ENCODE measurements around the gene MCOLN3.

The MCOLN3 gene, protein sequence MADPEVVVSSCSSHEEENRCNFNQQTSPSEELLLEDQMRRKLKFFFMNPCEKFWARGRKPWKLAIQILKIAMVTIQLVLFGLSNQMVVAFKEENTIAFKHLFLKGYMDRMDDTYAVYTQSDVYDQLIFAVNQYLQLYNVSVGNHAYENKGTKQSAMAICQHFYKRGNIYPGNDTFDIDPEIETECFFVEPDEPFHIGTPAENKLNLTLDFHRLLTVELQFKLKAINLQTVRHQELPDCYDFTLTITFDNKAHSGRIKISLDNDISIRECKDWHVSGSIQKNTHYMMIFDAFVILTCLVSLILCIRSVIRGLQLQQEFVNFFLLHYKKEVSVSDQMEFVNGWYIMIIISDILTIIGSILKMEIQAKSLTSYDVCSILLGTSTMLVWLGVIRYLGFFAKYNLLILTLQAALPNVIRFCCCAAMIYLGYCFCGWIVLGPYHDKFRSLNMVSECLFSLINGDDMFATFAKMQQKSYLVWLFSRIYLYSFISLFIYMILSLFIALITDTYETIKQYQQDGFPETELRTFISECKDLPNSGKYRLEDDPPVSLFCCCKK

DNA sequence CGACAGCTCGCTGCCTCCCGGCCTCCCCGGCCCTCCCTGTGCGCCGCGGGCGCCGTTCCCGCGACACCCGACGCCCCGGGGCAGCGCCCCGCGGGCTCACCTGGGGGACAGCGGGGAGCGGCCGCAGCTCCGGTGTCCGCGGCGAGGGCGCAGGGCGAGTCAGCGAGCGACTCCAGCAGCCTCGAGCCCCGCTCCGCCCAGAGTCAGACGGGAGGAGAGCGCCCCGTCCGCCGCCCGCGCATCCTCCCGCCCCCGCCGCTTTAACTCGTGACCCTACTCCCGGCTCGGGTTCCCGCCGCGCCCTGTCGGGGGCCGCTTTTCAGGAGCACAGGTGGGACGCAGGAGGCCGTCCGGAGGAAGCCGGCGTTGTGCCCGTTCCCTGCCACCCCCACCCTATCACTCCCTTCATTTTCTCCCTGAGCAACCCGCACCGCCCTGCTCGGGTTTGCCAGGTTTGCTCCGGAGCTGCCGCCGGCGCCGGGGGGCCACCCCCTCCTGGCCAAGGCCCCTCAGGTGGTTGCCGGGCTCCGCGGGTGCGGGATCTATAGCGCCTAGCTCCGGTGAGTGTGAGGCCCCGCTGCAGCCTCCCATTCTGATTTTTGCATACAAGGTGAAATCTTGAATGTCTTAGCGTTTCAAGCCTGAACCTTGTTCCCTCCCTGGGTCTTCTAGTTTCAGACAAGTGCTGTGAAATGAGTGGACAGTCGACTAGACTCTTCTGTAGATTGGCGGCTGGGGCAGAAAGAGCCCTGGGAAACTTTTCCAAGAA is at the start of gene MCOLN3:
MCOLN3 (minus strand) TSS at position 205 of the 769 bp plus-strand sequence. CDS start 3,140 bp downstream, outside the sequence.
- DNase-seq = peak; percentile 38

DNA sequence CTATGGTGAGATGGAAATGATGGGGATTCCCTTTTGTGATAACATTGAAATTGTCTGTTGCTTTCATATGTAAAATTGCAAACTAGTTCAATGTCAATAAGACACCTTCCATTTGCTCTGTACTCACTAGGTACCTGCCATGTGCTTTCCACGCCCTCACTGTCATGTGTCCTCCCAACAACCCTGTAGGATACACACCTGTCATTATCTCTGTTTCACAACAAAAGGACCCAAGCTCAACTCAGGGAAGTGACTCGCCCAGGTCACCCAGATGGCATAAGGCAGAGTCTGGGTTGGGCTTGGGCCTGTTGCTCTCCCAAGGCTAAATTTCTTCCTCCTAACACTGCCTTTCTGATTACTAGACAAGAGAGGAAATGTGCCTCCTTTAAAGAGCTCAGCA is 45.3 kb upstream of the MCOLN3 start:
- DNase-seq = no peak

DNA sequence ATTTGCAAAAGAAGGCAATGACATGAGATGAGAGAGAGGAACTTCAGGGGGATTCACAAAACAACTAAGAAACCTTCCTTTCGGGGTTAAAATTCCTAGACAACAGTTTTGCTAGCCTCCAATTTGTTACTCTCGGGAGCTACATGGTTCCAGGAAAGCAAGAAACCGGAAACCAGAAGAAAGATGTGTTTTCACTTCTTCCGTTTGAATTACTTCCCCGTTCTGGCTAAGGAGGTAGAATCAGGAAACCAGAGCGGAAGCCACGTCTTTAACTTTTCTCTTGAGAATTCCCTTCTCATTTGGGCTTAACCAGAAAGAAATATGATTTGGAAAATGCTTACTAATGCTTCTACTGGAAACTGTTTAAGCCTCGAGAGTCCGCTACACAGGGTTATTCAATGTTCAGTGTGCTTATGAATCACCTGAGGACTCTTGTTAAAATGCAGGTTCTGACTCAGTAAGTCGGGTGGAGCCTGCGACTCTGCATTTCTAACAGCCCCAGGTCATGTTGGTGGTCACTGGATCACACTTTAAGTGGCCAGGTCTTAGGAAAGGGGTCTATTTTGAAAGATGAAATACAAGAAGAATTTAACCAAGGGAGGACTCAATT is 43.5 kb upstream of the MCOLN3 start:
- no peak for DNase-seq

DNA sequence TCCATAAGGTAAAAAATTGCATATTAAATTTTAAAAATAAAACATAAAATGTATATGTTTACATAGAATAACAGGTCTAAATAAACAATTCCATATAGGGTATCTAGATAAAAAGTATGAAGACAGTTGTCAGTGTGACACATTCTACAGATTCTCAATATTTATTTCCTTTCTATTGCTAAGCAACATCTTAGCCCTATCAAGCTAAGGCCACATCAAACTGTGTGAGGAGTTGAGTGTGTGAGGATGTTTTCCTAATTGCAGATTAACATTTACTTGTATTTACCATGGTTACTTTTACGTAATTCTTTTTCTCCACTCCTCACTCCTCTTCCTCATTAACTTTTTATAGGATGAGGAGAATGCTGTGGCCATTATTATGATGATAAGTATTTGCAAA is 41.9 kb upstream of the MCOLN3 start:
- no peak for DNase-seq

DNA sequence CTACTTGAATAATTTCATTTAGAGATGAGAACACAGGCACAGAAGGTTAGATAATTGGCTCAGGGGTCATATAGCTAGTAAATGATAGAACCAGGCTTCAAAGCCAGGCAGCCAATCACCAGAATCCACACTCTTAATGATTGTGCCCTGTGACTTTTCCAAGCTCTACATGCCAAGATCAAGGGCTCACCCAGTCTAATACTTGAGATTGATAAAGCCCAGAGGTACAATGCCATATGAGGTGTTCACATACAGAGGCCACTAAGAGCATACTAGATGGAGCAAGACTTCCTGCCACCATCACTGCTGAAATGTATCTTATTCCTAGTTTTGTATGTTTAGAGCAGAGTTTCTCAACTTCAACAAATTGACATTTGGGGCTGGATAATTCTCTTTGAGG is 40.9 kb upstream of the MCOLN3 start:
- DNase-seq = no peak

DNA sequence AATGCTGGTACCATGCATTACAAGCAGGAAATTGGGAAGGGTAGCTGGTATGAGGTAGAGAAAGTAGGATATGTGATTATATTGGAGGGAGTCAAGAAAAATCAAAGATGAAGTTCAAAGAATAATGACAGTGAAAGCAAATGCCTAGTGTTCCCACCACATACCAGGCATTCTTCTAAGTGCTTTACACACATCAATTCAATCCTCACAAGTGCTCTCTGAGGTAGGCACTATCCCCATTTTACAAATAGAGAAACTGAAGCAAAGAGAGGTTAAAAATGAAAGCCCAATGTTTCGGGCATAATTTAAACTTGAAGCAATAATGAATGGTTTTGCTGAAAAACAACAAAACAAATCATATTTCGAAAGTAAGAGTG is 40.1 kb upstream of the MCOLN3 start:
- no peak for DNase-seq

DNA sequence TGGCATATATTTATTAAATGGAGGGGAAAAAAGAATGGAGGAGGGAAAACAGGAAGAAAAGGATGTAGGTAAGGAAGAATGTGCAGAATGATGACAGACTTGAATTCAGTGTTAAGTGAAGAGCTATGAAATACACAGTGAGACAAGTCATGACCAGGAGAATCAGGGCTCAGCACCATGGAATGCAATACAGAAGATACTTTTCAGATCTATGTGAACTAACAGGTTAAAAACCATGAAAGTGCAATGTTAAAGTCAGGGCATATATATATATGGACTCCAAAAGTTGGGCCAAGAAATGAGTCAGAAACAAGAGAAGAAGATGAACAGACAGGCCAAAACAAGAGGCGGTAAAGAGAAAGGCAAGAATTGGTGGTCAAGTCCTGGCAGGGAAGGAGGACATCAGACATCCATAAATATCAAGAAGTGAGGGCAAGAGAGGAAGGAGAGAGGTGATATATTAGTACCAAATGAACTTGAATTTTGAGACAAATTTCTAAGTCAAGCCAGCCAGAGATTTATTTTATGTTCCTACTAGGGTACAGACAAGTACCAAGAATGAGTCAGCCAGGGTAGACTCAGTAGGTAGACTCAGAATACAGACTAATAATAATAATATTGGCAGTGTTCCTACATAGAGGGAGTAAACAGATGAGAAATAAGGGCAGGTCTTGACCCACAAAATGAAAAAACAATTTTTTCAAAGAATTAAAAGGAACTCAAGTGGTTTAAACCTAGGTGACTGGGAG is 39.5 kb upstream of the MCOLN3 start:
- no peak for DNase-seq

DNA sequence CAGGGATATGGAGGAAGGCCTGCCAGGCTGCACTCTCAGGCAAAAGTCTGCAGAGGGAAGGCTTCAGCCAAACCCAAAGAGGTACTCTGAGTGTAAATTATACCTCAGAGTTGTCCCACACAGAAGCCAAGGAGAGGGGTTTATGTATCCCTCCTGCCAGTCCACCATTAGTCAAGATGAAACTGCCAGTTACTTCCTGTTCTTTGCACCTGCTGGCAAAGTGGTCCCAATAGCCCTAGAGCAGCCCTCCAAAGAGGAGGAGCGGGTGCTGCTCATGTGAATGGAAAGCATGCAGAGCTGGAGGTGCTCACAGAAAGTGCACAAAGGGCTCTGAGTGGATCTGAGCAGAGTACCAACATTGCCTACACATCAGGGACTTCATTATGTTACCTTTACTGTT is 37.1 kb upstream of the MCOLN3 start:
- DNase-seq = no peak

DNA sequence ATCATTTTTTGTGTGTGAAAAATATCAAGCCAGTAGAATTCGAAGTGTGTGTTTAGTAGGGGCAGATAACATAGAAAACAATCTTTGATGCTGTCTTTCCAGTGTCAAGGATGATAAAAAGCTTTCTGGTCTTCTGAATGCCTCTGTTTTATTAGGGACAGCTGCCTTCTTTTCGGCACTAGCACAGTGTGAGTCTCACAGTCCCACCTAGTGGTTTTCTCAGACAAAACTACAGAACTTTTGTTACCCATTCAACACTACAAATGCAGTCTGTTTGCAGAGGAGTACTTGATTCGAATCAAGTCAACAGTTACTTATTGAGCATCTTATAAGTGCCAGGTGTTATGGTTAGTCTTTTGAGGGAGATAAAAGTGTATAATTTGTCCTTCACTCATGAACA is 30.6 kb upstream of the MCOLN3 start:
- DNase-seq = no peak

DNA sequence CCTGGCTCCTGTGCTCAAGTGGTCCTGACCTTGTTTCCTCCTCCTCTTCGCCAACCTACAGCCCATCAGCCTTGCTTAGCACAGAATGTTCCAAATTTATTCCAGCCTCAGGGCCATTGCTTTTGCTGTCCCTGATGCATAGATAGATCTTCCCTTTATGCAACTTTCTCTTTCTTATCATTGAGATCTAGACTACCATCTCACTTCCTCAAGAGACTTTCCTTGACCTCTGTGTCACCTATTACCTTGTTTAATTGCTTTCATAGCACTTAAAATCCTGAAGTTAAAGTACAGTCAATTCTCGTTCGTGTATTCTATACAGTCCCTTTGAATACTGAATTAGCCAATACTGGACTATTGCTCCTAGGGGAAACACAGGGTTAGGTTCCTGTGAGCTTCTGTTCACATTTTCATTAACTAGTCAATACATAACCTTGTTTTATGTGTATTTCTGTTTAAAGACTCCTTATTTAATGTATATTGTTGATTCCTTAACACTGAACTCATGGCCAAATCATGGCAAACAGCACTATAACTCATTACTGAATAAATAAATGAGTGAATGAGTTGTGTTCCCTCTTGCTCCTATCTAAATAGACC is 26.2 kb upstream of the MCOLN3 start:
- DNase-seq = no peak

DNA sequence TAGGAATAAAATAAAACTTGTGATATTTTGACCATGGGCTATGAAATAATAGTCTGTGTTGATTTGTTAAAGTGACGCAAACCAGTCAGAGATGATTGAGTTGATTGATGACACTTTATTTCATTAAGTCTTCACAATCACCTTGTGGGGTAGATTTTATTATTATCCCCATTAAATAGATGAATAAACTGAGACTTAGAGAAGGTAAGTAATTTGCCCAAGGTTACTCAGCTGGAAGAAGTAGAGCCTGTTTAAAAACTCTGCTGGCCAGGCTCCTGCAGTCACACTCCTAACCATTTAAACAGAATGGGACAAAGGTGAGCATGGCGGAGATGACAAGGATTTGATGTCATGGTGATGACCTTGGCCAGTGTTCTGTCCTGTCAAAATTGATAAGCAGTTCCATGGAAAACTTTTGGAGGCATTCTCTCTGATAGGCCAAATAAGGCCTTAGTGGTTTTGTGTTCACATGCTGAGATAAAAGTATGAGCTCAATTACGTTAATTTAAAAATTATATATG is 22.7 kb upstream of the MCOLN3 start:
- no peak for DNase-seq

DNA sequence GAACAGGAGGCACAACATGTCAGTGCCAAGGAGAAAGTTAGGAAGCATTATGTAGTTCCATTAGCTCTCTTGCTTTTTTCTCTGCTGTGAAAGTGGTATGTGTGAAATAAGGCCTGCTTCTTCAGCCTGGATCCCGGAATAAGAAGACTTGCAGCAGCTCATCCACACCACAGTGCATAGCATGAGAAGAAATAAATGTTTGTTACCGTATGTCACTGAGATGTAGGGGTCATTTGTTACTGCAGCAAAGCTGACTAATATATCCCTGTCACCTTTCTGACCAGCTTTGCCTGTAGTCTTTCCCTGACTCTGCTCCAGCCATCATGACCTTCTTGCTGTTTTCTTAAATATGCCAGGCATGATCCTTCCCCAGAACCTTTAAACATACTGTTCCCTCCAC is 20.5 kb upstream of the MCOLN3 start:
- no peak for DNase-seq

DNA sequence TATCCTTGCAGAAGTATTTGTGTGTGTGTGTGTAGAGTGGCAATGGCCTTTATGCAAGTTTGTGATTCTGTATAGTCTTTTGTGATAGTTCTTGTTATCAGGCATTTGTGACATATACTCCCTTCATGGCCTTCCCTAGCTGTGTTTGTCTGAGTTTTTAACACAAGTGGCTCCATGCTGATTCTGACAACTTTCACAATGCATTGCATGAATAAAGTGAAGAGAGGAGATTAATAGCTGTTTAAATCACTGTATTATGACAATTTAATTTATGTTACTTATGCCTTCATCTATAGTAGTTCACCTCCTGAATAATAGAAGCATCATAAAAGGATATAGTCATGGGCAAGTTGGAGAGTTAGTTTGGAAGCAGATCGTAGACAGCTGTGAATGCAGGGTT is 17.2 kb upstream of the MCOLN3 start:
- no peak for DNase-seq

DNA sequence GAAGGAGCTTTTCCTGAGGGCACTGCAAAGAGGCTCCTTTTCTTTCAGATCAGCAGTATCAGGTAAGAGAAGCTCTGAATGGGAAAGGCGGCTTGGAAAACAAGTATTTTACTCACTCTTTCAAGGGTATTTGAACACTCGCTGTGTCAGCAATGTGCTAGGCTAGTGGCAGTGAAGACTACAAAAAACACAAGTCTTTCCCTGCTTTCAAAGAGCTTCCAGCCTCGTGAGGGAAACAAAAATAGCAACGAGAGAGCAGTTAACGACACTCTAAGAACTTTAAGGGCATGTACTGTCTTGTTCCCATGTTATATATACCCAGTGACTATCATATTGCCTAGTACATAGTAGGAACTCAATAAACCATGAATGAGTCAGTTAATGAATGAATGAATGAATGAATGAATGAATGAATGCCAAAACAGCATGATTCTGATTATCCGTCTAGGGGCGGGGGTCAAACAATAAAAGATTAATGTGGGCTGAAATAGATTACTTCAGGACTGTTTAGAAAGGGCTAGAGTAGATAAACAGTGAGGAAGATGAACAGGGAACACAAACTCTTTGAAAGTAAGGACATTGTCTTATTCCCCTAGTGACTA is 14.2 kb upstream of the MCOLN3 start:
- DNase-seq = no peak

DNA sequence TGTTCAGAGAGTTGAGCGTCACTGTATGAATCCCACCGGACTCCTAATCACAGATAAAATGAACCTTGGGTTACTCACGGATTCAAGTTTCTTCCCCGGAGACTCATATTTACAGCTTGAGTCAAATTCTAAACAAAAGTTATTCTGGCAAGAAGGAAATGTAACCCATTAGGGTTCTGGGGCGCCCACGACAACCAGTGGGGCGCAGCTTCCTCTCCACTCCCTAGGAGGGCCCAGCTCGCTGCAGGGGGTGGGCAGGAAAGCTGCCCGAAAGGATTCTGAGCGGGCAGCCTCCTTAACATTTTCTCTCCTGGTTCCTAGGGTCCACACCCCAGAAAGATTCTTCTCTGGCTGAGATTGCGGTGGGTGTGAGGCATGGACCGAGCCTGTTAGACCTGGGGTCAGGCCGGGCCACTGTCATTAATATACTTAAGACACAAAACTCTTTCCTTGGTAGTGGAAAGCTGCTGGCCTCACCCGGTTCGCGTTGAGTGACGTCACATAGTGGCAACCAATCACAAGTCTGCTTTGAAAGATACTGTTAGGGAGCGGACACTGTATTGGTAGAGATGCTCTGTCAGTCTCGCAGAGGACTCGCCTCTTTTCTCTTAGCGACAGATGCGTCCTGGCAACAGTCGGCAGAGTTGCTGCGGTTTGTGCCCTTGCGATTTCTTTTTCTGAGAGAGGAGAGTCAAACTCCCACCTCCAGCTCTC is 13.6 kb upstream of the MCOLN3 start:
- peak; percentile 75 for DNase-seq

DNA sequence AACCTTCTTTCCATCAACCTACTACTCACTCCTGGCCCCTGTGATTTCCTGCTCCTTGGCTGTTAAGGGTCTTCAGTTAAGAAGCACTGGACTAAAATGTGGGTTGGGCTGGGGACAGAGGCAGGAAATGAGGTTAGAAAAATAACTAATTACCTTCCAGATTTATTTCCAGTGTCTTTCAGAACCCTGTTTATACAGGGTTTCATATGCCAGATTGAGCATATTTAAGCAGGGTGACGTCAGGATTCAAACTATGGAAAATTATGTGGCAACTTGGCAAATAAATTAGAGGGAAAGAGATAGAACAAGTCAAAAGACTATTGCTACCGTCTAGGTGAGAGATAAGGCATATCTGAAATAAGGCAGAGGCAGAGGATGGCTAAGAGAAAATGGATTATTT is 11.7 kb upstream of the MCOLN3 start:
- DNase-seq = no peak

DNA sequence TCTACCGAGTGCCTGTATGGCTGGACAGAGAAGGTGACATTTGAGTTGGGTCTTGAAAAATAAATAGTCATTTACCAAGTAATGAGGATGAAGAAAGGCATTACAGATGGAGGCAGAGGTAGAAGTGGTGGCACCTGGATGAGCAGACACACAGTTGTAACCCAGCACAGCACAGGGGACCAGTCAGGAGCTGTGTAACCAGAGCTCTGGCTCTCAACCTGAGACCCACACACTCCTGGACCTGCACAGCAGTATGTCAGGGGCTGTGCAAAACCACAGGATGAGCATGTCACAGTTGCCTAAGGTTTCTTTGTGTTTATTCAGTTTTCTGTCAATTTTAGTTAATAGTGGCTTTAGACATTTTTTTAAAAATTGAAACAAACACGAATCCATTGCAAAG is 11.3 kb upstream of the MCOLN3 start:
- no peak for DNase-seq

DNA sequence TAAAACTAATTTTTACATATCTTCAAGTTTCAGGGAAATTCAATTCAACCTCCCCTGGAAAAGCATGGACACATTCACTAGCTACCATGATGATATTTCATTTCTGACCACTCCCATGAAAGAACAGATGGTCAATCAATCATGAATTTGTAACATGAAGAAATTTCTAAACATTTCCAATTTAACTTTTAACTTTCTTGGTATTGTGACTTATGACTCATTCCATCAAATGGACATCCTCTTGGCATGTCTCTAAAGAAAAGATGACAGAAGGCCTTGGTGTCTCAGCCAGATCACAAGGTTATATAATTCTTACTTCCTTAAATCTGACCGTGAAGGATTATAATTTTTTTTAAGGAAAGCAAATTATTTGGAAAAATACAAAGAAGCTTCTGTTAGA is 10.5 kb upstream of the MCOLN3 start:
- DNase-seq = no peak

DNA sequence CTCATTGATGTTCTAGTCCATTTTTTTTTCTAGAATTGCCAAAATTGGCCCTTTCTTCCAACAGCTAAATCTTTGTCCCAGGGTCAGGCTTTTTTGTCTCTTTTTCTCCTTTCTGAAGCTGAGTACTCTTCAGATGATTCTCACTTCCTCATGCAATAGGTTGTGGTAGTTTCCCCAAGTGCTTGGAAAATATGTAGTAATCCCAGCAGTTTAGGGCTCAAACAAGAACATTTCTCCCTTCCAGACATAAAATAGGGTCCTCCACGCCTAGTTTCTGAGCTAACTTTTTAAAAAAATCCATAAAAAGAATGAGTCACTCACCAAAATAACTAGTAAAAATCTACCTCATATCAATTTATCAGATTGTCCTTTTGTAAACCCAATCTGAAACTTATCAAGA is 10.0 kb upstream of the MCOLN3 start:
- DNase-seq = no peak

DNA sequence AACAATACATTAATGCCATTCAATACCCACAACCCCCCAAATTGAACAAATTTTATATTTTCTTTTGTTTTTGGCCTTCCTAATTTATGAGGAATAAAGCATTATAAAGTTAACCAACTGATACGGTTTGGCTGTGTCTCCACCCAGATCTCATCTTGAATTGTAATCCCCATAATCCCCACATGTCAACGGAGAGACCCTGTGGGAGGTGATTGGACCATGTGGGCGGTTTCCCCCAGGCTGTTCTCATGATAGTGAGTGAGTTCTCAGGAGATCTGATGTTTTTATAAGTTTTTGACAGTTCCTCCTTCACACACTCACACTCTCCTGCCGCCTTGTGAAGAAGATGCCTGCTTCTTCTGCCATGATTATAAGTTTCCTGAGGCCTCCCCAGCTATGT is 6.4 kb upstream of the MCOLN3 start:
- DNase-seq = no peak

DNA sequence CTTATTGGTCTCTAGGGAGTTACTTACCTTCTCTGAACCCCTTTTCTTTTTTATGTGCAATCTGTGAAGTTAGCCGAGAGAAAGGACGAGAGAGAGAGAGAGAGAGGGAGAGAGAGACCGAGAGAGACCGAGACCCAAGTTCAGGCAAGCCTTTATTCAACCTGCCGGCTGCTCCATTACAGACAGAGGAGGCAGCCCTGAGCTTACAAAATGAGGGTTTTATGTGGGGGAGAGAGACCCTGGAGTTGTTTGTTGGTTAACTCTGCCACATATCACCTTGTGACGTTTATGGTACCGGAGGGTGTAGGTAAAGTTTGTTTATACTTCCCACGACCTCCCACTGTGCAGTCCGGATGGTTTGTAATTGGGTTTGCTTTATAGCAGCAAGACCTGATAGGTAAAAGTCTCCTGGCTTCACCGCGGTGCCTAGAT is 1.5 kb upstream of the MCOLN3 start:
- DNase-seq = no peak

Measured in activated T-cell treated with anti-CD3 and anti-CD28 coated beads for 4 hours (primary cell).